NT2/D1 (cell line): ENCODE results near the gene EMC8.

Experiments used
- DNase-seq: peaks from one replicate; pipeline ENCODE4 v3.0.0-alpha.2; 2011; ENCODE audit warnings: low read depth, low spot score
- H3K27me3 ChIP-seq: 2 replicates; pipeline ENCODE4 v1.6.0; 2011; ENCODE audit warnings: mild to moderate bottlenecking; ENCODE audit not compliant: insufficient read length, insufficient read depth
- H3K36me3 ChIP-seq: 2 replicates; pipeline ENCODE4 v1.6.1; 2011; ENCODE audit warnings: mild to moderate bottlenecking, low read length, mixed read lengths; ENCODE audit not compliant: insufficient read depth, insufficient read length
- H3K4me1 ChIP-seq: 2 replicates; pipeline ENCODE4 v1.5.1; 2011; ENCODE audit not compliant: insufficient read depth, insufficient read length
- H3K4me3 ChIP-seq: 2 replicates; pipeline ENCODE4 v1.5.1; 2011; ENCODE audit warnings: low read depth; ENCODE audit not compliant: insufficient read length
- H3K9ac ChIP-seq: 2 replicates; pipeline ENCODE4 v1.6.0; 2011; ENCODE audit warnings: low read depth; ENCODE audit not compliant: insufficient read length
- H3K9me3 ChIP-seq: 2 replicates; pipeline ENCODE4 v1.5.1; 2011; ENCODE audit warnings: mild to moderate bottlenecking, low read length; ENCODE audit not compliant: insufficient read depth
- SUZ12 ChIP-seq: IDR thresholded peaks from 2 replicates; pipeline ENCODE4 v1.6.1; 2011; ENCODE audit not compliant: insufficient read length, insufficient read depth; ENCODE audit errors: extremely low read depth
- YY1 ChIP-seq: IDR thresholded peaks from 2 replicates; pipeline ENCODE4 v1.6.1; 2011; ENCODE audit not compliant: insufficient read length, insufficient read depth
- ZNF274 ChIP-seq: IDR thresholded peaks from 2 replicates; pipeline ENCODE4 v1.6.1; 2011; ENCODE audit warnings: mild to moderate bottlenecking, low read depth, low read length

The EMC8 gene

GRCh38 chr16:85782451-85782850 is 16.9 kb downstream of the EMC8 start:
- no peak for DNase-seq
- no peak for TF ChIP-seq SUZ12
- TF ChIP-seq ZNF274: no peak
- H3K9ac ChIP-seq: no peak overlapping the region
- H3K4me3 ChIP-seq: no peak overlapping the region
- H3K27me3 ChIP-seq: no peaks in the 10 kb centered on the region
- H3K9me3 ChIP-seq: no peaks in the 10 kb centered on the region
- H3K36me3 ChIP-seq: peaks cover 84% of the 10 kb centered on the region
- no peaks in the 10 kb centered on the region for H3K4me1 ChIP-seq

- no peak for TF ChIP-seq ZNF274
- no peak for TF ChIP-seq SUZ12
- no peak for TF ChIP-seq YY1
- Histone ChIP-seq H3K4me1 (no peaks in the 10 kb centered on the region), H3K27me3 (no peaks in the 10 kb centered on the region), H3K36me3 (peaks cover 84% of the 10 kb centered on the region), H3K9me3 (no peaks in the 10 kb centered on the region), H3K9ac (no peak overlapping the region), H3K4me3 (no peak overlapping the region)
- no peak for DNase-seq
Measured at GRCh38 chr16:85781695-85782370, 17.5 kb downstream of the EMC8 start.

DNA sequence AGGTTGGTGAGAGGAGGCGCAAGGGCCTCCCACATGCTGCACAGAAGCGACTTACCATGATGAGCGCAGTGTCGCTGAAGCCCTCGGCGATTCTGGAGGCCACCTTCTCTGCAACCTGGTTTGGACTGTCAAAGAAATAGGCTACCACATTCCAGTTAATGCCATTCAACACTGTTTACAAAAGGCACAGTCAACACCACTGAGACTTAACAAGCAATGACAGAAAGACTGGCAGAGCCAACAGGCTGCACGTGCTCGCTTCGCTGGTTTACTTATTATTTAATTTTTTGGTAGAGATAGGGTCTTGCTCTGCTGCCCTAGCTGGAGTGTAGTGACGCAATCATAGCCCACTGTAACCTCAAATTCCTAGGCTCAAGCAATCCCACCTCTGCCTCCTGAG is 18.2 kb downstream of the EMC8 start:
- Histone ChIP-seq H3K9me3 (no peaks in the 10 kb centered on the region), H3K27me3 (no peaks in the 10 kb centered on the region), H3K4me3 (no peak overlapping the region), H3K9ac (no peak overlapping the region), H3K4me1 (no peaks in the 10 kb centered on the region), H3K36me3 (peaks cover 83% of the 10 kb centered on the region)
- TF ChIP-seq YY1: no peak
- no peak for TF ChIP-seq SUZ12
- TF ChIP-seq ZNF274: no peak
- DNase-seq: no peak

DNA sequence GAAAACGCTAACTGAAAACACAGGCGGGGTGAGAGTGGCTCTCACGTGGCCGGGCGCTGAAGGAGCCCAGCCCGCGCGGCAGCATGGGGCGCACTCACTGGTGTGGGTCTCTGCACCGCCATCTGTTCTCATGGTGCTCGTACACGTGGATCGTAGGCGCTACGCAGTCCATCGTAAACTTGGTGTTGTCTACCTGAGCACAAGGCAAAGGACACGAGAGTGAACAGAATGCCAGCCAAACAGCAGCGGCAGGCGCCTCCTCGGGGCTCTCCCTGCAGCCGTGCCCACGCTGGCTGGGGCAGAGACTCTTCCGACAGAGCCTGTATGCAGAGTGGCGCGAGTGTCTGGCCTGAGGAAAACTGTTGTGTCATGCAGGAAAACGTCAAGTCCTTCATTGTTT is 19.1 kb downstream of the EMC8 start:
- Histone ChIP-seq H3K36me3 (peaks cover 80% of the 10 kb centered on the region), H3K9me3 (no peaks in the 10 kb centered on the region), H3K9ac (no peak overlapping the region), H3K4me1 (no peaks in the 10 kb centered on the region), H3K27me3 (no peaks in the 10 kb centered on the region), H3K4me3 (no peak overlapping the region)
- TF ChIP-seq SUZ12 (no peak), ZNF274 (no peak), YY1 (no peak)
- DNase-seq: no peak

DNA sequence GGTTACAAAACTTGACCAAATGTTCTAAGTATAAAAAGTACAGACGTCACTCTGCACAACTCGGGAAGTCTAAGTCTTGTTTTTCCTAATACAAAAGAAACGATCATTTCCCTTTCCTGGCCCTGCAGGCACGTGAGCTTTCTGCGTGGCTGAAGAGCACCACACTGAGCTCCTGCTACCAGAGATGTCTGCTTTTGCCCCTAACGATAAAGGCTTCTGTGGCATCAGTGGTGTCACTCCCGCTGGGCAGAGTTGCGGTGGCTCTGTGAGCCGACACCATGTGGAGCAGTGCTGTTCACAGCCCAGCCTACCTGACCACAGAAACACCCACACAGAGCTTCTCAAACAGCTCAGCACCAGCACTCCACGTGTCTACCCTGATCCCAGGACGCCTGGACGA is 20.5 kb downstream of the EMC8 start:
- H3K4me1 ChIP-seq: no peaks in the 10 kb centered on the region
- H3K27me3 ChIP-seq: no peaks in the 10 kb centered on the region
- H3K9me3 ChIP-seq: no peaks in the 10 kb centered on the region
- no peak overlapping the region for H3K9ac ChIP-seq
- no peak overlapping the region for H3K4me3 ChIP-seq
- no peak for DNase-seq
- TF ChIP-seq SUZ12: no peak
- TF ChIP-seq ZNF274: no peak
- no peak for TF ChIP-seq YY1
- peaks cover 78% of the 10 kb centered on the region for H3K36me3 ChIP-seq

- Histone ChIP-seq H3K27me3 (no peaks in the 10 kb centered on the region), H3K9me3 (no peaks in the 10 kb centered on the region), H3K4me1 (no peaks in the 10 kb centered on the region), H3K36me3 (peaks cover 72% of the 10 kb centered on the region), H3K9ac (no peak overlapping the region), H3K4me3 (no peak overlapping the region)
- TF ChIP-seq SUZ12 (no peak), YY1 (no peak), ZNF274 (no peak)
- no peak for DNase-seq
Measured at GRCh38 chr16:85777583-85778310, 21.6 kb downstream of the EMC8 start.

GRCh38 chr16:85774811-85775210 is 24.5 kb downstream of the EMC8 start:
- Histone ChIP-seq H3K4me1 (no peaks in the 10 kb centered on the region), H3K9ac (no peak overlapping the region), H3K27me3 (no peaks in the 10 kb centered on the region), H3K4me3 (no peak overlapping the region), H3K36me3 (peaks cover 54% of the 10 kb centered on the region), H3K9me3 (no peaks in the 10 kb centered on the region)
- no peak for TF ChIP-seq SUZ12
- TF ChIP-seq YY1: no peak
- TF ChIP-seq ZNF274: no peak
- no peak for DNase-seq
